Astrocyte of the cerebellum (primary cell): Measurements from ENCODE around the gene RAB3C.

Experiments used
- DNase-seq: peaks from one replicate; pipeline ENCODE4 v3.0.0-alpha.2; 2011; ENCODE audit warnings: low read depth
- H3K4me3 ChIP-seq: 2 replicates; pipeline ENCODE4 v1.5.1; 2011; ENCODE audit warnings: mild to moderate bottlenecking, low read depth, low read length, moderate library complexity
- in situ Hi-C: cut with HindIII; loops from 2 replicates; pipeline ENCODE4 v1.10.0; 2017; ENCODE audit warnings: low sequenced_read_pairs
- TF ChIP-seq, protein P1 (sequence below): IDR thresholded peaks from 2 replicates; pipeline ENCODE4 v1.5.1; 2012; ENCODE audit warnings: low read length, low read depth, moderate library complexity, mild to moderate bottlenecking; ENCODE audit errors: missing control alignments

RAB3C gene

DNA sequence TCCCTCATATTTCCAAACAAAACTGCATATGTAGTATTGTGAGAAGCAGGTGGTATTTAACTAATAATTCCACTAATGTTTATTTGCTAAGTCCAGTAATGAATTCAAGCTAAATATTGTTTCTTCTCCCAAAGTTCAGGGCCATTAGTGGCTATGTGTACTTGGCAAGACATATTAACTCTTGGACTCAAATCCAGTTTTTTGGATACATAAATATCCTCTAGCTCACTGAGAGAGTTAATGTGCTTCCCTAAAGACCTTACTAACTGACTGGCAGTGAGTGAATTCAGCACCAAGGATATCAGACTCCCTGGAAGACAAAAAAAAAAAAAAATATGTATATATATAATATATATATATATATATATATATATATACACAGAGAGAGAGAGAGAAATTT lies 214.1 kb downstream of the RAB3C start:
- no peak overlapping the region for H3K4me3 ChIP-seq
- in situ Hi-C loops = no loop called here
- DNase-seq = no peak
- TF ChIP-seq, protein P1, sequence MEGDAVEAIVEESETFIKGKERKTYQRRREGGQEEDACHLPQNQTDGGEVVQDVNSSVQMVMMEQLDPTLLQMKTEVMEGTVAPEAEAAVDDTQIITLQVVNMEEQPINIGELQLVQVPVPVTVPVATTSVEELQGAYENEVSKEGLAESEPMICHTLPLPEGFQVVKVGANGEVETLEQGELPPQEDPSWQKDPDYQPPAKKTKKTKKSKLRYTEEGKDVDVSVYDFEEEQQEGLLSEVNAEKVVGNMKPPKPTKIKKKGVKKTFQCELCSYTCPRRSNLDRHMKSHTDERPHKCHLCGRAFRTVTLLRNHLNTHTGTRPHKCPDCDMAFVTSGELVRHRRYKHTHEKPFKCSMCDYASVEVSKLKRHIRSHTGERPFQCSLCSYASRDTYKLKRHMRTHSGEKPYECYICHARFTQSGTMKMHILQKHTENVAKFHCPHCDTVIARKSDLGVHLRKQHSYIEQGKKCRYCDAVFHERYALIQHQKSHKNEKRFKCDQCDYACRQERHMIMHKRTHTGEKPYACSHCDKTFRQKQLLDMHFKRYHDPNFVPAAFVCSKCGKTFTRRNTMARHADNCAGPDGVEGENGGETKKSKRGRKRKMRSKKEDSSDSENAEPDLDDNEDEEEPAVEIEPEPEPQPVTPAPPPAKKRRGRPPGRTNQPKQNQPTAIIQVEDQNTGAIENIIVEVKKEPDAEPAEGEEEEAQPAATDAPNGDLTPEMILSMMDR = no peak

DNA sequence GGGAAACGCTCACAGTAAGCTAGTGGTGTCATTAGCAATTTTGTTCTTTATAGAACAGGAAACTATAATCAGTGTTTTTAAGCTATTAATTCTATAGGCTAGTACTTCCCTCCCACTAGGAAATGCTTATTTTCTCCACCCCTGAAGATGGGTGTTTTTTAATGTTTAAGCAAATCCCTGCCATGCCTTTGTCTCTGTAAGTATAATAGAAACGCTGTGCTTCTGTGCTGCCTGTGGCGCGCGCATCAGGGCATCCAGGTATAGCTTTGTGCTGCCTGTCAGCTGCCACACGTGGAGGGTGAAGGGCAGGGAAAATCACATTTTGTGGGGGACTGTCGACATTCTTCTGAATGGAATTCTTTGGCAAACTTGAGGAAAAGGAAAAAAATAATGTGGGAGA lies 217.5 kb downstream of the RAB3C start:
- no peak for DNase-seq
- H3K4me3 ChIP-seq = no peak overlapping the region
- in situ Hi-C loops = no loop called here
- TF ChIP-seq, protein P1 = no peak

DNA sequence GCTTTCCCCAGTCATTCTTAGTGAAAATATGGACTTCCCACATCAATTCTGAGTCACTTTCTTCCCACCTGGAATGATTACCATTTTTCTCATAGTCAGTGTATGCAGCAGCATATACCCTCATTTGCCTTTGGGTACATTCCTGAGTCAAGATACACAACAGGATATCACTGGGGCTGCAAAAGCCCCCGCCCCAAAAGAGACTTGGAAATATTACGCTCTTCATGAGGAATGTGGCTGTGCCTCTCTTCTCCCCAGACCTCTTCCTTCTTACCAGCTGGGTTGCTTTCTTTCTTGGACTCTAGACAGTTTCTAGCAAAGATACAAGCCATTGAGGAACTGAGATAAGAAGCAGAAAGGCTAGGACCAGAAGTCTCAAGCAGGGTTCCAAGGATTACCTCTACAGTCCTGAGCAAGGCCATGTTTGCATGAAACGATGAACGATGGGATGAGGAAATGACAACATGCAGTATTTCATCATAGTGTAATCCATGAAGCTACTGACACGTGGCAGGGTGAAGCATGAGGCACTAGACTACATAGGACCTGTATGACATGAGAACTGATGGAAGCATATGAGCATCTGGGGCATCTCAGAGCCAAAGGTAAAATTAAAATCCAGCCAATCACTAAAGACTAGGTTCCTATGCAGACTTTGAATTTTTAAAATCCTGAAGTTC lies 218.1 kb downstream of the RAB3C start:
- H3K4me3 ChIP-seq = no peak overlapping the region
- DNase-seq = no peak
- TF ChIP-seq, protein P1 = no peak
- in situ Hi-C loops = no loop called here

GRCh38 chr5:58803056-58803455 lies 220.2 kb downstream of the RAB3C start:
- no peak for DNase-seq
- in situ Hi-C loops = no loop called here
- no peak overlapping the region for H3K4me3 ChIP-seq
- TF ChIP-seq, protein P1 = no peak

DNA sequence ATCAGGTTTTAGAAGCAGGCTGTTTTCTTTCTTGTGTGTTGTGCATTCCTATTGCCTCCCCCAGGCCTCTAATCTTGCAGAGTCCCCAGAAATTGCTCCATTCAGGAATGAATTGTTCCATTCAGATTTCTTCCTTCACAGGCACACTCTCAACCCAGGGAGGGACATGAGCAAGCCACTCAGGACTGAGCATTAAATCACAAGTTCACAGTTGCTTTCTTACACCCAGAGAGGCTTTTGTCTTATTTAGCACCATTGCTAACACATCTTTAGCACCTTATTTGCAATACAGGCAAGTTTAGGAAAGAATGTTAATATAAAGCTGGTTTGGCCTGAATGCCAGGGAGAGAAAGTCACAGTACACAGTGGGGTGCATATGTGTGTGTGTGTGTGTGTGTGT lies 221.4 kb downstream of the RAB3C start:
- TF ChIP-seq, protein P1 = no peak
- no peak for DNase-seq
- no peak overlapping the region for H3K4me3 ChIP-seq
- in situ Hi-C loops = no loop called here

DNA sequence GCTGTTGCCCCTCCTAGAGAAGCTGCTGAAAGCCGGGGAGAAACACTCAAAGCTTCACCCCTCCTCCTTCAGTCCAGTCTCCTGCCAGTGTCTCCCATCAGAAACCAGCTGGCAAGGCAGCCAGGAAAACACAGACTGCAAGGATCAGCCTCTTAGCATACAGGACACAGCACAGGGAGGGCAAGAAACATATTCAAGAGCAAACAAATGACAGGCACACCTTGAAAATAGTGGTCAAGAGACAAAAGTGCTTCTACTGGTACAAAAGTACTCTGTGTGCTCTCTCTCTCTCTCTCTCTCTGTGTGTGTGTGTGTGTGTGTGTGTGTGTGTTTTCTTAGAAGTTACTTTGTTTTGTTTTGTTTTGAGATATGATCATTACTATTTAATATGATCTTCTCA lies 227.2 kb downstream of the RAB3C start:
- in situ Hi-C loops = no loop called here
- H3K4me3 ChIP-seq = no peak overlapping the region
- TF ChIP-seq, protein P1 = no peak
- no peak for DNase-seq

DNA sequence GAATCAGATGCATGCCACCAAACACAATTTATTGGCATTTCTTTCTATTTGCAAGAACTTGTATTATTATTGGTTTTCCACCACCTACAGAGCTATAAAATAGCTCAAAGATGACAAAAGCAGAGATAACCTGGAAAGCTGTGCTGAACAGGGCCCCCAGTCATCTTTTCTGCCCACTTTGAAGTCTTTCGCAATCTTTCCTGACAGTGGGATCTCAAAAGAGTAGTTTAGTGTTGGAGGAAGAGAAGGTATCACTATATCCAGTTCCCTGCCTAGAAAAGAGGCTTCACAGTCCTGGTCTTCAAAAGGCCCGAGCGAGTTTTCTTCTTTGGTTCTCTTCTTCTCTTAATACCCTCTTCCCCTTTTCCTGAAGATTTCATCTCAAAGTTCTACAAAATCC lies 231.0 kb downstream of the RAB3C start:
- TF ChIP-seq, protein P1 = no peak
- DNase-seq = no peak
- in situ Hi-C loops = no loop called here
- no peak overlapping the region for H3K4me3 ChIP-seq
